OCI-LY7 (cell line): ENCODE results near the gene RGS4. TPM values are rescaled to one million over a fixed set of nuclear protein-coding genes. Genes with fewer than 3 reads are reported as not detected.

Source experiments
- BruUV-seq: library from RNA; stranded (reverse); fragments of 400-500 nt; replicated peaks from 2 replicates; lab custom pipeline; 2021; lab: Mats Ljungman, UMichigan
- CTCF ChIA-PET: fragments of 300-600 bp; sonication (Branson Sonifier 250); formaldehyde crosslinking; loops from one replicate; lab custom pipeline; 2022; ENCODE audit warnings: antibody characterized with exemption; ENCODE audit not compliant: unreplicated experiment; lab: Charles Lee
- POLR2A ChIA-PET: fragments of 300-600 bp; sonication (Branson Sonifier 250); formaldehyde crosslinking; loops from one replicate; lab custom pipeline; 2022; ENCODE audit warnings: antibody characterized with exemption; lab: Charles Lee
- DNase-seq: peaks from one replicate; pipeline ENCODE4 v3.0.0-alpha.2; 2015; ENCODE audit warnings: low spot score
- H2AFZ ChIP-seq: fragments of 200-600 bp; sonication (generic), shearing (Covaris generic); 2 replicates; pipeline ENCODE4 v1.6.1; 2014; ENCODE audit warnings: mild to moderate bottlenecking, antibody characterized with exemption, low read length, moderate library complexity
- H3K27ac ChIP-seq: fragments of 200-600 bp; sonication (generic); 2 replicates; pipeline ENCODE4 v1.5.1; 2014; ENCODE audit warnings: mixed run types, low read depth, mild to moderate bottlenecking, moderate library complexity, low read length, inconsistent platforms; ENCODE audit not compliant: poor library complexity, severe bottlenecking
- H3K36me3 ChIP-seq: fragments of 200-600 bp; sonication (generic); 2 replicates; pipeline ENCODE4 v1.6.1; 2014; ENCODE audit warnings: mild to moderate bottlenecking, antibody characterized with exemption, low read length, moderate library complexity, mixed read lengths; ENCODE audit not compliant: insufficient read depth
- H3K4me1 ChIP-seq: fragments of 200-600 bp; sonication (generic); 2 replicates; pipeline ENCODE4 v1.5.1; 2014; ENCODE audit warnings: mild to moderate bottlenecking, low read length; ENCODE audit not compliant: insufficient read depth, poor library complexity, severe bottlenecking
- H3K4me2 ChIP-seq: fragments of 200-600 bp; sonication (generic); 2 replicates; pipeline ENCODE4 v1.6.1; 2014; ENCODE audit warnings: mild to moderate bottlenecking, low read length
- H3K4me3 ChIP-seq: fragments of 200-600 bp; sonication (generic); 2 replicates; pipeline ENCODE4 v1.5.1; 2014; ENCODE audit warnings: mild to moderate bottlenecking, low read depth, low read length; ENCODE audit not compliant: poor library complexity, severe bottlenecking
- H3K79me2 ChIP-seq: fragments of 200-600 bp; sonication (generic); 2 replicates; pipeline ENCODE4 v1.6.1; 2016; ENCODE audit warnings: low read depth, mild to moderate bottlenecking, low read length, moderate library complexity, mixed read lengths; ENCODE audit not compliant: insufficient read depth
- H3K9me2 ChIP-seq: fragments of 200-600 bp; sonication (generic); 2 replicates; pipeline ENCODE4 v1.6.1; 2016; ENCODE audit warnings: mild to moderate bottlenecking, low read length, mixed read lengths; ENCODE audit not compliant: insufficient read depth
- H3K9me3 ChIP-seq: fragments of 200-600 bp; sonication (generic); 2 replicates; pipeline ENCODE4 v1.6.1; 2014; ENCODE audit warnings: mild to moderate bottlenecking, mixed run types, low read length, mixed read lengths
- H4K20me1 ChIP-seq: fragments of 200-600 bp; sonication (generic); 2 replicates; pipeline ENCODE4 v1.6.1; 2014; ENCODE audit warnings: mild to moderate bottlenecking, antibody characterized with exemption, low read length, moderate library complexity, mixed read lengths; ENCODE audit not compliant: insufficient read depth
- CTCF ChIP-seq: fragments of 200-600 bp; sonication (generic); conservative IDR thresholded peaks from 2 replicates; pipeline ENCODE4 v1.5.1; 2014; ENCODE audit warnings: mild to moderate bottlenecking, antibody characterized with exemption, low read length, moderate library complexity, mixed read lengths
- EZH2phosphoT487 ChIP-seq: fragments of 200-600 bp; sonication (generic); IDR thresholded peaks from 2 replicates; pipeline ENCODE4 v1.6.1; 2018; ENCODE audit warnings: low read depth, borderline replicate concordance, mild to moderate bottlenecking, mixed run types, antibody characterized with exemption, low read length, moderate library complexity, mixed read lengths
- intact Hi-C: fragments of 100-400 bp; cut with micrococcal nuclease; formaldehyde crosslinking; loops from one replicate; pipeline ENCODE4 v1.10.0; 2022; ENCODE audit not compliant: unreplicated experiment
- total RNA-seq, 2 experiments: library from RNA; depleted of rRNA in 1 of 2; stranded (reverse); fragments of >200 nt in 1 of 2; shearing (Covaris generic) in 1 of 2; gene quantifications; 2 replicates each; pipeline ENCODE4 v1.2.3, GENCODE V29; 2014 to 2022

Gene RGS4
- total RNA-seq, 2 experiments from 2014 or later, result not detected

GRCh38 chr1:163076044-163076443, 6.9 kb downstream of the RGS4 start:
- no peak for DNase-seq
- Histone ChIP-seq H3K4me3 (no peak overlapping the region), H3K9me3 (no peaks in the 10 kb centered on the region), H3K4me1 (no peaks in the 10 kb centered on the region), H3K36me3 (no peaks in the 10 kb centered on the region), H4K20me1 (no peaks in the 10 kb centered on the region), H3K4me2 (no peak overlapping the region), H3K79me2 (no peaks in the 10 kb centered on the region), H3K9me2 (no peaks in the 10 kb centered on the region), H3K27ac (no peak overlapping the region), H2AFZ (no peak overlapping the region)
- ChIA-PET CTCF (no interaction called here), POLR2A (no interaction called here)
- intact Hi-C loops, result loop anchor here (10.0 kb wide), 1 partner anchor 99 kb away; no protein-coding TSS in a partner anchor
- TF ChIP-seq EZH2phosphoT487 (no peak), CTCF (no peak)
- no TSS peak for BruUV-seq

- no peak overlapping the region for H2AFZ ChIP-seq
- no peaks in the 10 kb centered on the region for H3K36me3 ChIP-seq
- H4K20me1 ChIP-seq, result no peaks in the 10 kb centered on the region
- no peaks in the 10 kb centered on the region for H3K79me2 ChIP-seq
- no peaks in the 10 kb centered on the region for H3K4me1 ChIP-seq
- BruUV-seq, result no TSS peak
- POLR2A ChIA-PET, result no interaction called here
- intact Hi-C loops, result loop anchor here (10.0 kb wide), 1 partner anchor 98 kb away; no protein-coding TSS in a partner anchor
- H3K27ac ChIP-seq, result no peak overlapping the region
- TF ChIP-seq EZH2phosphoT487, result no peak
- no peak for TF ChIP-seq CTCF
- no peak overlapping the region for H3K4me2 ChIP-seq
- DNase-seq, result no peak
- CTCF ChIA-PET, result no interaction called here
- no peak overlapping the region for H3K4me3 ChIP-seq
- H3K9me3 ChIP-seq, result no peaks in the 10 kb centered on the region
- no peaks in the 10 kb centered on the region for H3K9me2 ChIP-seq
Observed at GRCh38 chr1:163076446-163076845, 7.3 kb downstream of the RGS4 start.

GRCh38 chr1:163076981-163077761, 8.0 kb downstream of the RGS4 start:
- Histone ChIP-seq H3K9me2 (no peaks in the 10 kb centered on the region), H4K20me1 (no peaks in the 10 kb centered on the region), H3K4me3 (no peak overlapping the region), H3K4me2 (no peak overlapping the region), H3K36me3 (no peaks in the 10 kb centered on the region), H3K79me2 (no peaks in the 10 kb centered on the region), H3K4me1 (no peaks in the 10 kb centered on the region), H3K27ac (no peak overlapping the region), H2AFZ (no peak overlapping the region), H3K9me3 (no peaks in the 10 kb centered on the region)
- BruUV-seq, result no TSS peak
- intact Hi-C loops, result loop anchor here (10.0 kb wide), 1 partner anchor 98 kb away; no protein-coding TSS in a partner anchor
- CTCF ChIA-PET, result no interaction called here
- POLR2A ChIA-PET, result no interaction called here
- TF ChIP-seq CTCF, result no peak
- DNase-seq, result no peak
